PFSK-1 (cell line): ENCODE measurements around the gene KRT81.

Experiments
- POLR2AphosphoS5 ChIP-seq: IDR thresholded peaks from 2 replicates; pipeline ENCODE4 v1.6.1; 2012; ENCODE audit warnings: low read depth, mild to moderate bottlenecking, control low read depth, low read length, moderate library complexity
- REST ChIP-seq, 2 experiments: IDR thresholded peaks; 2 replicates each; pipeline versions ENCODE4 v1.6.1 to v1.8.0; 2011 to 2012; ENCODE audit warnings: low read depth in 2 of 2, low read length in 2 of 2, control low read depth in 1 of 2, inconsistent platforms in 1 of 2, mild to moderate bottlenecking in 1 of 2, moderate library complexity in 1 of 2; ENCODE audit not compliant: insufficient read depth in 1 of 2

DNA sequence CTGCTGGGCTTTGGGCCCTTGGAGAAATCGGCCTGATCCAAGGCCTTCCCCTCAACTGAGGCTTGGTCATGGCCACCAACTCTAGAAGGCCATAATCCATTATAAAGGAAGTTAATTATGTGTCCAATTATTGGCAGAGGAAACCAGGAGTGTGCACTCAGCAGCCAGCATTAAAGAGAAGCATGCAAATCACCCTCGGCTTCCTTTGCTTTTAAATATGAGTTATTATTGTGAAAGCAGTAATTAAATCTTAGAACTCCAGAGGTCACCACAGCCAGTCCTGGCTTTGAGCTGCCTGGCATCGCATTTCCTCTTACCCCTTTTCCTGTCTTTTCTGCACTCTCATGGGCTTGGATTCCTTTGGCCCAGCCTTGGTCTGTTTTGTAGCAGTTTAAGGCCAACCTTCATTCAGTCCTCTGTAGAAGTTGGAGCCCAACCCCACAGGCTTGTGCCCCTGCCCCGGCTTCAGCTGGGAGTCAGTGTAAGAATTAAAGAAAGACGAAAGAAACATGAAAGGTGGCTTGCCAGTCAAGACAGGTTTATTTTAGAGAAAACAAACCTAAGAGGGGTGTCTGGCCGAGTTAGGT, 31.6 kb downstream of the KRT81 start:
- TF ChIP-seq REST (IDR thresholded peaks at IDR 0.05; ENCODE audit: insufficient read depth in 1 of 2, low read depth in 2 of 2, low read length in 2 of 2) (no peak), POLR2AphosphoS5 (no peak)
